HCT116 (cell line): ENCODE data around the gene DNAJC10. TPM values are rescaled to one million over a fixed set of nuclear protein-coding genes. Genes with fewer than 3 reads are reported as not detected.

Experiments used
- ATAC-seq: fragments of 200-7000 bp; cut with Tn5 transposase; 2 replicates; pipeline ENCODE4 v1.9.1; 2020; ENCODE audit warnings: mild to moderate bottlenecking, moderate library complexity
- BruUV-seq: library from RNA; stranded (reverse); fragments of 400-500 nt; replicated peaks from 2 replicates; lab custom pipeline; 2021; lab: Mats Ljungman, UMichigan
- CTCF ChIA-PET: fragments of 300-600 bp; sonication (Branson Sonifier 250); formaldehyde crosslinking; loops from one replicate; lab custom pipeline; 2021; ENCODE audit warnings: antibody characterized with exemption; lab: Charles Lee
- POLR2A ChIA-PET: fragments of 300-600, 350-600 bp; sonication (Branson Sonifier 250); formaldehyde crosslinking; loops from one replicate; lab custom pipeline; 2021; ENCODE audit warnings: antibody characterized with exemption; lab: Charles Lee
- RAD21 ChIA-PET, 2 experiments: fragments of 300-600 bp; sonication (Branson Sonifier 250); formaldehyde crosslinking; loops; one replicate each; lab custom pipeline; 2023; ENCODE audit warnings: low total read pairs in 2 of 2; ENCODE audit not compliant: uncharacterized antibody in 2 of 2, unreplicated experiment in 2 of 2, low non-redundant PET in 1 of 2; lab: Charles Lee
- DNase-seq: peaks from one replicate; pipeline ENCODE4 v3.0.0-alpha.2; 2010; ENCODE audit warnings: low read depth, low spot score
- H2AFZ ChIP-seq: fragments of 200-600 bp; shearing (Covaris generic), sonication (generic); 2 replicates; pipeline ENCODE4 v1.6.1; 2017; ENCODE audit warnings: low read depth, mixed run types, mixed read lengths, antibody characterized with exemption, low read length; ENCODE audit not compliant: poor library complexity, severe bottlenecking
- H3K27ac ChIP-seq: 2 replicates; pipeline ENCODE4 v1.5.1; 2012; ENCODE audit warnings: low read depth, low read length
- H3K27me3 ChIP-seq: fragments of 200-600 bp; sonication (generic); 2 replicates; pipeline ENCODE4 v1.6.1; 2016; ENCODE audit warnings: mixed run types, low read length, mixed read lengths; ENCODE audit not compliant: insufficient read depth
- H3K36me3 ChIP-seq, 2 experiments: fragments of 200-500 bp in 1 of 2; fragments of 200-600 bp in 1 of 2; sonication (Bioruptor generic) in 1 of 2; sonication (generic) in 1 of 2; 2 replicates each; pipeline versions ENCODE4 v1.5.1 to v1.6.1; 2014 to 2016; ENCODE audit warnings: low read length in 2 of 2, inconsistent platforms in 1 of 2, mixed read lengths in 1 of 2, mixed run types in 1 of 2; ENCODE audit not compliant: insufficient read depth in 2 of 2, control insufficient read depth in 1 of 2
- H3K4me1 ChIP-seq, 2 experiments: fragments of 200-600 bp in 1 of 2; sonication (generic) in 1 of 2; 2 replicates each; pipeline versions ENCODE4 v1.5.1 to v1.6.1; 2012 to 2017; ENCODE audit warnings: low read length in 2 of 2, inconsistent platforms in 1 of 2, mild to moderate bottlenecking in 1 of 2, mixed read lengths in 1 of 2, mixed run types in 1 of 2, moderate library complexity in 1 of 2; ENCODE audit not compliant: insufficient read depth in 2 of 2, control insufficient read depth in 1 of 2
- H3K4me2 ChIP-seq: fragments of 200-600 bp; sonication (generic); 2 replicates; pipeline ENCODE4 v1.6.1; 2017; ENCODE audit warnings: mixed run types, low read length, mixed read lengths
- H3K4me3 ChIP-seq, 2 experiments: fragments of 200-600 bp in 1 of 2; sonication (generic) in 1 of 2; replicated peaks in 1 of 2; 2 replicates each; pipeline ENCODE4 v1.5.1; 2011 to 2016; ENCODE audit warnings: low read length in 2 of 2, control low read depth in 1 of 2, low read depth in 1 of 2, mild to moderate bottlenecking in 1 of 2, mixed read lengths in 1 of 2, mixed run types in 1 of 2
- H3K79me2 ChIP-seq: fragments of 200-600 bp; sonication (generic); 2 replicates; pipeline ENCODE4 v1.6.1; 2017; ENCODE audit warnings: mild to moderate bottlenecking, mixed run types, low read length, moderate library complexity, mixed read lengths; ENCODE audit not compliant: insufficient read depth
- H3K9ac ChIP-seq: fragments of 200-600 bp; sonication (generic); 2 replicates; pipeline ENCODE4 v1.6.1; 2016; ENCODE audit warnings: low read length, mixed read lengths
- H3K9me2 ChIP-seq: fragments of 200-600 bp; sonication (generic), shearing (Covaris generic); 2 replicates; pipeline ENCODE4 v1.6.1; 2017; ENCODE audit warnings: mixed run types, mild to moderate bottlenecking, moderate library complexity; ENCODE audit not compliant: insufficient read depth
- H3K9me3 ChIP-seq, 2 experiments: fragments of 200-500 bp in 1 of 2; fragments of 200-600 bp in 1 of 2; sonication (Bioruptor generic) in 1 of 2; sonication (generic) in 1 of 2; 2 replicates each; pipeline ENCODE4 v1.6.1; 2014 to 2017; ENCODE audit warnings: low read length in 2 of 2, mixed read lengths in 2 of 2, inconsistent platforms in 1 of 2, low read depth in 1 of 2, mild to moderate bottlenecking in 1 of 2, mixed run types in 1 of 2, moderate library complexity in 1 of 2; ENCODE audit not compliant: control insufficient read depth in 1 of 2, insufficient read depth in 1 of 2
- H4K20me1 ChIP-seq: fragments of 200-600 bp; sonication (generic), shearing (Covaris generic); 2 replicates; pipeline ENCODE4 v1.6.1; 2017; ENCODE audit warnings: mixed run types, mild to moderate bottlenecking, moderate library complexity; ENCODE audit not compliant: insufficient read depth
- EGR1 ChIP-seq: IDR thresholded peaks from 2 replicates; pipeline ENCODE4 v1.6.1; 2012; ENCODE audit warnings: low read depth
- EZH2 ChIP-seq: fragments of 200-600 bp; sonication (generic); IDR thresholded peaks from 2 replicates; pipeline ENCODE4 v1.6.1; 2017; ENCODE audit warnings: antibody characterized with exemption, mixed run types
- EZH2phosphoT487 ChIP-seq: fragments of 200-600 bp; IDR thresholded peaks from 2 replicates; pipeline ENCODE4 v1.6.1; 2018; ENCODE audit warnings: antibody characterized with exemption, borderline replicate concordance
- SP1 ChIP-seq: IDR thresholded peaks from 2 replicates; pipeline ENCODE4 v1.6.1; 2012; ENCODE audit warnings: low read depth
- SRF ChIP-seq: IDR thresholded peaks from 2 replicates; pipeline ENCODE4 v1.6.1; 2012; ENCODE audit warnings: low read depth
- YY1 ChIP-seq: IDR thresholded peaks from 2 replicates; pipeline ENCODE4 v1.6.1; 2011; ENCODE audit warnings: low read length, low read depth, moderate library complexity, mild to moderate bottlenecking; ENCODE audit not compliant: insufficient replicate concordance; ENCODE audit errors: extremely low read depth
- intact Hi-C: fragments of 100-400 bp; cut with micrococcal nuclease; formaldehyde crosslinking; loops from 2 replicates; pipeline ENCODE4 v1.10.0; 2022
- total RNA-seq: library from RNA; stranded (reverse); gene quantifications from one replicate; pipeline ENCODE4 v1.2.1, GENCODE V29; 2021; ENCODE audit not compliant: unreplicated experiment

DNAJC10 gene
- total RNA-seq, 1 experiment from 2014 or later, result 80.4 TPM

DNA sequence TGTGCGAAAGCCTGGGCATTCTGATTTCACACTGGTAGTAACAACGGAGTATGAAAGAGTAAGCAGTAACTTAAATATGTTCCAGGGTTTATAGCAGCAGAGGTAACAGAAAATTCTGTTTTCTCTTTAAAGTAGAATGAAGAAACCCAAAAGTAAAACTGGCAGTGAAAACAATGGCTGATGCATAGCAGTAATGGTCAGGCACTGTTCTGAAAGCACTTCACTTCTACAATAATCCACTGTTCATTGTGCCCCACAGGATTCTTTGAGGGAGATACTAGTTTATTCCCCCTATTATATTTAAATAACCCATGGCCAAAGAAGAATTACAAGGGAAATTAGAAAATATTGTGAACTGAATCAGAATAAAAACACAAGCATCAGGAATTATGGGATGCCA lies 9.3 kb upstream of the DNAJC10 start:
- BruUV-seq, result no TSS peak
- intact Hi-C loops, result no loop called here
- Histone ChIP-seq H3K9ac (no peak overlapping the region), H3K9me2 (no peaks in the 10 kb centered on the region), H3K79me2 (no peaks in the 10 kb centered on the region), H3K36me3 (no peaks in the 10 kb centered on the region)
- DNase-seq (no peak), ATAC-seq (no peak)
- TF ChIP-seq EZH2phosphoT487 (no peak), SP1 (no peak), EZH2 (no peak), SRF (no peak), YY1 (no peak)
- TF ChIP-seq, all 23 proteins: peak for 0
- RAD21 ChIA-PET, result no interaction called here
- H4K20me1 ChIP-seq, result no peaks in the 10 kb centered on the region
- H3K9me3 ChIP-seq, result no peaks in the 10 kb centered on the region
- no peak overlapping the region for H3K4me2 ChIP-seq
- no peak overlapping the region for H2AFZ ChIP-seq
- CTCF ChIA-PET, result no interaction called here
- H3K4me3 ChIP-seq, result no peak overlapping the region
- POLR2A ChIA-PET, result no interaction called here
- no peak overlapping the region for H3K27ac ChIP-seq
- no peaks in the 10 kb centered on the region for H3K27me3 ChIP-seq
- no peaks in the 10 kb centered on the region for H3K4me1 ChIP-seq

DNA sequence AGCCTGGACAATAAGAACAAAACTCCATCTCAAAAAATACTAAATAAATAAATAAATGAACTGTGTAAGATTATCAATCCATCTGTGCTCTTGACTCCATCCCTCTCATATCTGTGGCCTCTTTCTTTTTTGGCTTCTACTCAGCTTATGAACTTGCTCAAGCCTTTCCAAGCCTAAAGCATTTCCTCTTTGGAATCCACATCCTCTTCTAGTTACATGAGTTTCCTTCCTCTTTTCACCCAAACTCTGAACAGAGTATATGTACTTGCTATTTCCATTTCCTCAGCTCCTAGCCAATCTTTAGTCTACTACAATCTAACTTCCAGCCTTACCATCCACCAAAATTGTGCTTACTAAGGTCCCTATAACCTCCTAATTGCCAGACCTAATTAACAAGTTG lies 2.5 kb upstream of the DNAJC10 start:
- intact Hi-C loops, result no loop called here
- Histone ChIP-seq H3K27ac (no peak overlapping the region), H3K9me3 (no peaks in the 10 kb centered on the region), H3K36me3 (peaks cover 0 to 4% of the 10 kb centered on the region in 2 experiments; a peak in 2 of 4 replicates)
- CTCF ChIA-PET, result no interaction called here
- TF ChIP-seq EGR1 (no peak), SRF (no peak)
- TF ChIP-seq, all 23 proteins: peak for 0
- no peak for ATAC-seq
- ChIA-PET POLR2A (no interaction called here), RAD21 (no interaction called here)
- peaks cover 8 to 18% of the 10 kb centered on the region in 2 experiments; a peak in 2 of 4 replicates for H3K4me1 ChIP-seq
- DNase-seq, result no peak
- H4K20me1 ChIP-seq, result 0 out of 2 replicates have a peak, but pooled peaks cover 3% of the 10 kb centered on the region
- H3K9me2 ChIP-seq, result no peaks in the 10 kb centered on the region
- H3K4me2 ChIP-seq, result no peak overlapping the region
- H3K9ac ChIP-seq, result no peak overlapping the region
- no TSS peak for BruUV-seq
- no peak overlapping the region for H2AFZ ChIP-seq
- peaks cover 21% of the 10 kb centered on the region for H3K79me2 ChIP-seq
- H3K4me3 ChIP-seq, result no peak overlapping the region
- H3K27me3 ChIP-seq, result no peaks in the 10 kb centered on the region
